ENCODE data around the gene STK24. TPM values are rescaled to one million over a fixed set of nuclear protein-coding genes. Genes with fewer than 3 reads are reported as not detected.

STK24 gene
- total RNA-seq, 2 donors from 2014 or later = 50.8 to 80.3 TPM

GRCh38 chr13:98474292-98474691, 102.6 kb downstream of the STK24 start:
- H3K27ac ChIP-seq = no peak overlapping the region
- H3K4me3 ChIP-seq = no peak overlapping the region
- ATAC-seq (ENCODE audit: insufficient number of reproducible peaks, low FRiP score, low read depth) (no peak), DNase-seq (ENCODE audit: low spot score) (no peak)
- no peaks in the 10 kb centered on the region for H3K27me3 ChIP-seq (replicated peaks; ENCODE audit: insufficient read depth)
- no peaks in the 10 kb centered on the region for H3K9me3 ChIP-seq
- TF ChIP-seq, protein P1, sequence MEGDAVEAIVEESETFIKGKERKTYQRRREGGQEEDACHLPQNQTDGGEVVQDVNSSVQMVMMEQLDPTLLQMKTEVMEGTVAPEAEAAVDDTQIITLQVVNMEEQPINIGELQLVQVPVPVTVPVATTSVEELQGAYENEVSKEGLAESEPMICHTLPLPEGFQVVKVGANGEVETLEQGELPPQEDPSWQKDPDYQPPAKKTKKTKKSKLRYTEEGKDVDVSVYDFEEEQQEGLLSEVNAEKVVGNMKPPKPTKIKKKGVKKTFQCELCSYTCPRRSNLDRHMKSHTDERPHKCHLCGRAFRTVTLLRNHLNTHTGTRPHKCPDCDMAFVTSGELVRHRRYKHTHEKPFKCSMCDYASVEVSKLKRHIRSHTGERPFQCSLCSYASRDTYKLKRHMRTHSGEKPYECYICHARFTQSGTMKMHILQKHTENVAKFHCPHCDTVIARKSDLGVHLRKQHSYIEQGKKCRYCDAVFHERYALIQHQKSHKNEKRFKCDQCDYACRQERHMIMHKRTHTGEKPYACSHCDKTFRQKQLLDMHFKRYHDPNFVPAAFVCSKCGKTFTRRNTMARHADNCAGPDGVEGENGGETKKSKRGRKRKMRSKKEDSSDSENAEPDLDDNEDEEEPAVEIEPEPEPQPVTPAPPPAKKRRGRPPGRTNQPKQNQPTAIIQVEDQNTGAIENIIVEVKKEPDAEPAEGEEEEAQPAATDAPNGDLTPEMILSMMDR (IDR thresholded peaks at IDR 0.05) = no peak
- peaks cover 12% of the 10 kb centered on the region for H3K36me3 ChIP-seq
- H3K4me1 ChIP-seq (ENCODE audit: control insufficient read depth in 1 of 2, low read depth in 2 of 2) = peaks cover 0 to 8% of the 10 kb centered on the region in 2 donors

GRCh38 chr13:98473788-98474144, 103.1 kb downstream of the STK24 start:
- TF ChIP-seq, protein P1 (IDR thresholded peaks at IDR 0.05) = no peak
- no peaks in the 10 kb centered on the region for H3K27me3 ChIP-seq (replicated peaks; ENCODE audit: insufficient read depth)
- peaks cover 0 to 7% of the 10 kb centered on the region in 2 donors for H3K4me1 ChIP-seq (ENCODE audit: control insufficient read depth in 1 of 2, low read depth in 2 of 2)
- peaks cover 12% of the 10 kb centered on the region for H3K36me3 ChIP-seq
- H3K9me3 ChIP-seq = no peaks in the 10 kb centered on the region
- no peak overlapping the region for H3K4me3 ChIP-seq
- DNase-seq (ENCODE audit: low spot score) = no peak
- H3K27ac ChIP-seq = no peak overlapping the region
- no peak for ATAC-seq (ENCODE audit: insufficient number of reproducible peaks, low FRiP score, low read depth)

DNA sequence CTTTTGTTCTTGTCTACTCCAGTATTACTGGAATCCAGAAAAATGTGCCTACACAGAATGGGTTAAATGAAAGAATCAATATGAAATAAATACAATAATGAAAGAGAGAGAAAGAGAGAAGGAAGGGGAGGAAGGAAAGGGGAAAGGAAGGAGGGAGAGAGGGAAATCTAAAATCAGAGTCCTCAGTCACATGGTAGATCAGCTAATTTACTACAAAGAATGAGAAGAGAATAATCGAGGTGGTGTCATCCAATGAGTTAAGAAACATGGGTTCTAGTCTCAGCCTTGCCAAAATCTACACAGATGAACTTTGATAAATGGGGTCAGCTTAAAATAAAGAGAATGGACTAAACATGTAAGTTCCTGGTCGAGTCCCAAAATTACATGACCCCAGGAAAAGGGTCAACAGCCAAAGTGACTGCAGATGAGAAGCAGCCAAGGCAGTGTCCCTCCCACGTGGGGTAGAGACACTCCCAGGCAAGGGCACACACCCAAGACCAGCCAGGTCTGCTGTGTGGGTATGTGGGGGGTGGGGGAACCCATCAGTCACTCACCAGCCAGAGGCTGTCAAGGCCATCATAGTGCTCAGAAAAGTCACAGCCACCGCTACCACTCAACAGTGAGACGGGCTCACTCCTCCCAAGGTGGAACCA, 103.6 kb downstream of the STK24 start:
- Histone ChIP-seq H3K9me3 (no peaks in the 10 kb centered on the region), H3K36me3 (peaks cover 13% of the 10 kb centered on the region), H3K27me3 (replicated peaks; ENCODE audit: insufficient read depth) (no peaks in the 10 kb centered on the region), H3K4me3 (no peak overlapping the region), H3K27ac (no peak overlapping the region), H3K4me1 (ENCODE audit: control insufficient read depth in 1 of 2, low read depth in 2 of 2) (peaks cover 0 to 7% of the 10 kb centered on the region in 2 donors)
- DNase-seq (ENCODE audit: low spot score) (no peak), ATAC-seq (ENCODE audit: insufficient number of reproducible peaks, low FRiP score, low read depth) (no peak)
- TF ChIP-seq, protein P1 (IDR thresholded peaks at IDR 0.05) = no peak

- Histone ChIP-seq H3K4me3 (no peak overlapping the region), H3K36me3 (peaks cover 15% of the 10 kb centered on the region), H3K9me3 (no peaks in the 10 kb centered on the region), H3K4me1 (ENCODE audit: control insufficient read depth in 1 of 2, low read depth in 2 of 2) (peaks cover 0 to 7% of the 10 kb centered on the region in 2 donors), H3K27me3 (replicated peaks; ENCODE audit: insufficient read depth) (no peaks in the 10 kb centered on the region), H3K27ac (no peak overlapping the region)
- ATAC-seq (ENCODE audit: insufficient number of reproducible peaks, low FRiP score, low read depth) (no peak), DNase-seq (ENCODE audit: low spot score) (no peak)
- TF ChIP-seq, protein P1 (IDR thresholded peaks at IDR 0.05) = no peak
These were observed 105.0 kb downstream of the STK24 start for GRCh38 chr13:98471934-98472333.

- H3K9me3 ChIP-seq = no peaks in the 10 kb centered on the region
- no peaks in the 10 kb centered on the region for H3K27me3 ChIP-seq (replicated peaks; ENCODE audit: insufficient read depth)
- peaks cover 23% of the 10 kb centered on the region for H3K36me3 ChIP-seq
- TF ChIP-seq, protein P1 (IDR thresholded peaks at IDR 0.05) = no peak
- DNase-seq (ENCODE audit: low spot score) (no peak), ATAC-seq (ENCODE audit: insufficient number of reproducible peaks, low FRiP score, low read depth) (no peak)
- H3K4me3 ChIP-seq = no peak overlapping the region
- H3K27ac ChIP-seq = no peak overlapping the region
- peaks cover 0 to 3% of the 10 kb centered on the region in 2 donors for H3K4me1 ChIP-seq (ENCODE audit: control insufficient read depth in 1 of 2, low read depth in 2 of 2)
These were observed 106.0 kb downstream of the STK24 start for GRCh38 chr13:98470920-98471319.
